Measurements from ENCODE around the gene C1QTNF2.

DNA sequence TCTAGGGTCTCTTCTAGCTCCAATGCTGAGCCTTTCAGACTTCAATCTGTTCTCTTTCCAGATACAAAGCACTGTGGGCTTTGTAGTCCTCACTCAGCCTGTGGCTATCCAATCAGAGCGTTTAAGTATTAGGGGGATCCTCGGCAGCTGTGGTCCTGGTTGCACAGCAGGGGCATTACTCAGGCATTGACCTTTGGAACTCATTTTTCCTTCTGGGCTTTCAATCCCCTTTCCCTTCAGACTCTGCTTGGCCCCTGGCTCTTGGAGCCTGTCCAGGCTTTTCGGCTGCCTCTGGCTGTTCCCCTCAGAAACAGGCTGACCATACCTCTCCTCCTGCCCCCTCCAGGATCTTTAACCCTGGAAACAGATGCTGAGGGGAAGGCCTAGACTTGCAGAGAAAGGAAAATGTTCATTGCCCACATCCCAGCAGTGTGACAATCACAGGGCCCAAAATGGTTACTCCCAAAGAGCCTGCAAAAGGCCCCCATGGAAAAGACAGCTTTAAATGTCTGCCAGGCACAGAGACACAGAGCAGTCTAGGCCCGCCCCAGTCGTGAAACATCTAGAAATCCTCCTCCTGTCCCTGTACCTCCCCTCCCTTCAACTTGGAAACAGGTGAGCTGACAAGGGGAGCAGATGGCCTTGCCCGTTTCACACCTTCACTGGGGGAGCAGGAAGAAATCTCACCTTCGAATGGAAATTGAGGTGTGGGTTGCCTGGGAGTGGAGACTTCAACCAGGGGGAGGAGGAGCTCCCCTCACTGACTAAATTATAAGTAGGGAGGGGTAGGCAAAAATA lies 13.7 kb downstream of the C1QTNF2 start:
- no peak for TF ChIP-seq POLR2A (IDR thresholded peaks at IDR 0.05)
- TF ChIP-seq, protein P1, sequence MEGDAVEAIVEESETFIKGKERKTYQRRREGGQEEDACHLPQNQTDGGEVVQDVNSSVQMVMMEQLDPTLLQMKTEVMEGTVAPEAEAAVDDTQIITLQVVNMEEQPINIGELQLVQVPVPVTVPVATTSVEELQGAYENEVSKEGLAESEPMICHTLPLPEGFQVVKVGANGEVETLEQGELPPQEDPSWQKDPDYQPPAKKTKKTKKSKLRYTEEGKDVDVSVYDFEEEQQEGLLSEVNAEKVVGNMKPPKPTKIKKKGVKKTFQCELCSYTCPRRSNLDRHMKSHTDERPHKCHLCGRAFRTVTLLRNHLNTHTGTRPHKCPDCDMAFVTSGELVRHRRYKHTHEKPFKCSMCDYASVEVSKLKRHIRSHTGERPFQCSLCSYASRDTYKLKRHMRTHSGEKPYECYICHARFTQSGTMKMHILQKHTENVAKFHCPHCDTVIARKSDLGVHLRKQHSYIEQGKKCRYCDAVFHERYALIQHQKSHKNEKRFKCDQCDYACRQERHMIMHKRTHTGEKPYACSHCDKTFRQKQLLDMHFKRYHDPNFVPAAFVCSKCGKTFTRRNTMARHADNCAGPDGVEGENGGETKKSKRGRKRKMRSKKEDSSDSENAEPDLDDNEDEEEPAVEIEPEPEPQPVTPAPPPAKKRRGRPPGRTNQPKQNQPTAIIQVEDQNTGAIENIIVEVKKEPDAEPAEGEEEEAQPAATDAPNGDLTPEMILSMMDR (IDR thresholded peaks at IDR 0.05): no peak
